HG03280 (cell line): ENCODE results near the gene WHRN.

ENCODE experiments used
- ATAC-seq: cut with Tn5 transposase; IDR thresholded peaks from one replicate; pipeline ENCODE4 v1.9.1; 2021; ENCODE audit warnings: mild to moderate bottlenecking, moderate library complexity; ENCODE audit not compliant: unreplicated experiment

The WHRN gene

GRCh38 chr9:114450833-114451706 is 54.2 kb downstream of the WHRN start:
- ATAC-seq, result no peak

GRCh38 chr9:114450181-114450580 is 55.1 kb downstream of the WHRN start:
- ATAC-seq, result no peak

GRCh38 chr9:114449236-114449635 is 56.0 kb downstream of the WHRN start:
- no peak for ATAC-seq

- no peak for ATAC-seq
Measured at GRCh38 chr9:114448706-114449105, 56.6 kb downstream of the WHRN start.

- ATAC-seq, result no peak
Measured at GRCh38 chr9:114446672-114447450, 58.4 kb downstream of the WHRN start.

- no peak for ATAC-seq
Measured at GRCh38 chr9:114446036-114446435, 59.2 kb downstream of the WHRN start.

GRCh38 chr9:114445616-114446015 is 59.7 kb downstream of the WHRN start:
- ATAC-seq, result no peak

GRCh38 chr9:114442022-114442421 is 63.3 kb downstream of the WHRN start:
- no peak for ATAC-seq

- no peak for ATAC-seq
Measured at GRCh38 chr9:114437401-114437893, 67.8 kb downstream of the WHRN start.

GRCh38 chr9:114434878-114435311 is 70.4 kb downstream of the WHRN start:
- no peak for ATAC-seq

GRCh38 chr9:114433720-114434255 is 71.5 kb downstream of the WHRN start:
- no peak for ATAC-seq

- ATAC-seq, result no peak
Measured at GRCh38 chr9:114433086-114433485, 72.2 kb downstream of the WHRN start.

GRCh38 chr9:114432323-114433067 is 72.8 kb downstream of the WHRN start:
- no peak for ATAC-seq

GRCh38 chr9:114431770-114432169 is 73.5 kb downstream of the WHRN start:
- ATAC-seq, result no peak

GRCh38 chr9:114431003-114431402 is 74.3 kb downstream of the WHRN start:
- ATAC-seq, result no peak

GRCh38 chr9:114430457-114430856 is 74.8 kb downstream of the WHRN start:
- ATAC-seq, result no peak

GRCh38 chr9:114429488-114429887 is 75.8 kb downstream of the WHRN start:
- no peak for ATAC-seq

GRCh38 chr9:114428466-114428865 is 76.8 kb downstream of the WHRN start:
- no peak for ATAC-seq

GRCh38 chr9:114427644-114428043 is 77.6 kb downstream of the WHRN start:
- ATAC-seq, result no peak

- no peak for ATAC-seq
Measured at GRCh38 chr9:114426046-114426948, 79.0 kb downstream of the WHRN start.
